Measurements from ENCODE around the gene OR4D9.

GRCh38 chr11:59553323-59553722 lies 42.0 kb downstream of the OR4D9 start:
- TF ChIP-seq POLR2A (IDR thresholded peaks at IDR 0.05) (no peak), CTCF (IDR thresholded peaks at IDR 0.05) (no peak)

All from right lobe of liver (tissue), 4 donors.